Stimulated activated naive CD4-positive, alpha-beta T cell treated with Interleukin-2 at 50 U/mL for 16 hours (primary cell): ENCODE data around the gene TGFBR3.

ENCODE experiments used
- DNase-seq: peaks from one replicate; lab custom pipeline; 2025; lab: John Stamatoyannopoulos, UW

Gene TGFBR3

GRCh38 chr1:91826248-91826647 is 59.7 kb downstream of the TGFBR3 start:
- DNase-seq: no peak

GRCh38 chr1:91821126-91821868 is 64.7 kb downstream of the TGFBR3 start:
- no peak for DNase-seq

GRCh38 chr1:91819038-91819788 is 66.7 kb downstream of the TGFBR3 start:
- no peak for DNase-seq

DNA sequence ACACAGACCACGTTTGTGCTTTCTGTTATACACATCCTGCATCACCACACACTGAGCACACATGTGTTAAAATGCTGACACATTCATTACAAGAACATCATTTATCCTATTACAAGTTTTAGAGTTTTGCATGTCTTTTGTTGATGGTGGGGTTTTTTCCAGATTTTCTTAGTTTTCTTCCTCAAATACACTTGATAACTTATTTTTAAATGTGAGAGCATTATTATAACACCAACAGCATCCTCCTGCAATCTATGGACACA is 67.3 kb downstream of the TGFBR3 start:
- DNase-seq: no peak

DNA sequence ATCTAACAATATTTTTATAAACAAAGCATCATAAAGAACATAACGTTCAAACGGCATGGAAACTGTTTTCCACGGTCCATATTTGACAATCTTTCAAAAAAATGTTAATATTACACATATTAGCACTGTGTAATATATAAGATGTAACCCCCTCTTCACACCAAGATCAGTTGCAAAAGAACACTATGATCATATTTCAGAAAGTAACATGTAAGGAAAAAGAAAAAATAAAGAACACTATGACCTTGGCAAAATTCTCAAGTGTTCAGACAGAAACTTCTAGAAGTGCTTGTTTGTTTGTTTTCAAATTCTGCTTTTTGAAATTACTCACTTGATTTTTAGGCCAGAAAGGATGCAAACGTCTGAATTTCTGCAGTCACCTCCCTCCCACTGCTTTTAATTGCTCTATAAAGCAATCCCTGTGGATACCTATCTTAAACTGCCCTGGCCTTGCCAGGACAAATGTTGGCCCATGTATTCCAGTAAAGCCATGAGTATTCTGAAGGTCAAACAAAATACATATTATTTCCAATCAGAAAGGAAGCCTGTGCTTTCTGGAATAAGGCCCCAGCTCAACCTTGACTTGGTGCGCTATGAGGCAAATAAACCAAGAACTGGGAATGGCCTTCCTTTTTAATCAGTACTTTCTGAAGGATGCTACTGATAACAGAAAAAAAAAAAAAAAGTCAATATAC is 68.6 kb downstream of the TGFBR3 start:
- DNase-seq: no peak

GRCh38 chr1:91816031-91816430 is 69.9 kb downstream of the TGFBR3 start:
- DNase-seq: no peak

DNA sequence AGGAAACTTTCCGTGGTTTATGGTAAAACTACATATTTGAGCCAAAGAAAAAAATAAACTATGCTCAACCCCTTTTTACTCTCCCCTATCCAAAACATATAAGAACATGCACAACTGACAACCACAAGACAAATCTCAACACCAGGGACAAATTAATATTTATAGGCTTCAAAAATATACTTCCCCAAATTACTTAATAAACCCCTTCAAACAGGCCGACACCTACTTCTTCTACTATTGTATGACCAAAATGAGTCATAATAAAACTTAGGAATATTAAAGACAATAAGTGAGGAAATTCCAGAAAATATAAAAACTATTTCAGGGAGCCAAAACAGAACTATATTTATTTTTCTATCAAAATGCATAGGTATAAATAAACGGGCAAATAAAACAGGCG is 71.5 kb downstream of the TGFBR3 start:
- DNase-seq: no peak

- DNase-seq: no peak
These were observed 72.1 kb downstream of the TGFBR3 start for GRCh38 chr1:91813813-91814212.

GRCh38 chr1:91811363-91812025 is 74.5 kb downstream of the TGFBR3 start:
- DNase-seq: no peak

GRCh38 chr1:91809317-91809716 is 76.6 kb downstream of the TGFBR3 start:
- no peak for DNase-seq

DNA sequence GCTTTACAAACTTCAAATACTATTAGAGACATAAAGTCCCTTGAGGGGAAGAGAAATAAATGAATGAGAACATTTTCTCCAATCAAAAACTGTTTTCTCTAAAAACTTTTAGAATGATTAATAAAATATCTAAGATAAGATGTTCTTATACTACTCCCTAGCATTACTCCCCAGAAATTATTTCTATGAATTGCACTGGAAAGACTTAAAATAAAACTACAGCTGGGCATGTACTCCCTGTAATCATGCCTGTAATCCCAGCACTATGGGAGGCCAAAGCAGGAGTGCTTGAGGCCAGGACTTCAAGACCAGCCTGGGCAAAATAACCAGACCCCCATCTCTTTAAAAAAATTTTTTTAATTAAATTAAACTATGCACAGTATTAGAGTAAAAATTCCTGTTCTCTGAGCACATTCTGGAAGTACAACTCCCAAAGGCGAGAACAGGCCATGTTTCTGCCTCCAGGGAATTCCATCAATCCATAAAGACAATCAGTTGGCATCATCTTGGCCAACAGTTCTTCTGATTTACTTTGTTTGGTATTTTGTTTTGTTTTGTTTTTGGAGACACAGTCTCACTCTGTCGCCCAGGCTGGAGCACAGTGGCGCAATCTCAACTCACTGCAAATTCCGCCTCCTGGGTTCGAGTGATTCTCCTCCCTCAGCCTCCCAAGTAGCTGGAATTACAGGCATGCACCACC is 77.9 kb downstream of the TGFBR3 start:
- no peak for DNase-seq

DNA sequence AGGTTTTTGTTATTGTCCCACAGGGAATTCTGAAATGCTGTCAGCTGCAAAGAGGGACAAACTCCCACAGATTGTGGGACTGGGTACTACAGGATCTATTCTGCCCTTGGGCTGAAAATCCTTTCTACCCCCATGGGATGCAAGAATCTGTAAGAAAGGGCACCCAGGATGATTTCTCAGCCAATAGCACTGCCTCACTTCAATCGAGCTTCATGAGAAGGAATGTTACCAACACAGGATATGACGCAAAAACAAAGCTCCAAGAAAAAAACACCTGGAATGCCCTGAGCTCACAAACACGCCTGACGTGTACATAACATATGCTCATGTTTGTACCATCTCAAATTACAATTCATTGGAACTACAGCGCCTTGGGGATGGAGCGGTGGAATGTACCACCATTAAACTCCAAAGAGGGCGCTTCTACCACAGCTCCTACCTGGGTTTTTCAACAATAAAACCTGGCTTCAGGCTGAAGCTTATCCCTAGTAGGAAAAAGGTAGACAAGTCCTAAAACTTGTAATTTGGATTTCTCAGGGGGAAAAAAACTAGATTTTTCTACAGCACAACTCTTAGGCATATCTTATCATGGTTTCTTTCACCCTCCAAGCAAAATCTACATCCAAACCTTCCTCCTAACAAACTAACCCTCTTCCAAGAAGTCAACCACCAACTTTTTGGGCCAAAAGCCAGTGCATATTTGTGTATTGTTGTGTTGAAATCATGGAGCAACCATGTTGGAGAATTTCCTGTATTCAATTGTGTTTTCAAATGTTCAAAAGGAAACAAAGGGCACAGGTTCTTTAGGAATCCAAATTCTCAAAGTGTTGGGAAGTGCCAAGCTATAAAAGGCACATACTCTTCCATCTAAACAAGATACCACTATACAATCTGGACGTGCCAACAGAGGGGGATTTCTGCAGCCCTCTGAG is 78.9 kb downstream of the TGFBR3 start:
- DNase-seq: no peak

DNA sequence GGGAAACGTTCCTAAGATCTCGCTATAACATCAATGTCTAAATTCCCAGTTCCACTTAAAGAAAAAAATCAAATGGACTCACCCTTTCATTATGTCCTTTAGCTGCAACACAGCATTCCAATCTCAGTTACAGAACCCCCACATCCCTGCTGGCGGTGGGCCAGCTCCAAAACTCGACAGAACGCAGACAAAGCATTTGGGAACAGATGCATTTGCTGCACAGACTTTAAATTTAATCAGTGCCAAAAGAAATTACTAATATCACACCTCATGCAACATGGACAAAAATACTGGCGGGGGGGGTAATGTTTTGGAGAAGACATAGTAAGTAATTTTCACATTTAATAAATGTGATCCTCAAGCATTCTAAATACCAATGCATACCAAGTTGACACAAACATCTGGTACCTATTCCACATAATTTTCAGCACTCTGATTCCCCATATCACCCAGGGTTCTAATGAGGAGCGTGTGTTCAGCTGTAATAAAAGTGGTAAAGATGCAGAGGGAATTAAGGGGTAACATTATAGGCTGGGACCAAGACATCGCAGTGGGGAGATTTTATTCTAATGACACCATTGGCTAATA is 79.7 kb downstream of the TGFBR3 start:
- no peak for DNase-seq

DNA sequence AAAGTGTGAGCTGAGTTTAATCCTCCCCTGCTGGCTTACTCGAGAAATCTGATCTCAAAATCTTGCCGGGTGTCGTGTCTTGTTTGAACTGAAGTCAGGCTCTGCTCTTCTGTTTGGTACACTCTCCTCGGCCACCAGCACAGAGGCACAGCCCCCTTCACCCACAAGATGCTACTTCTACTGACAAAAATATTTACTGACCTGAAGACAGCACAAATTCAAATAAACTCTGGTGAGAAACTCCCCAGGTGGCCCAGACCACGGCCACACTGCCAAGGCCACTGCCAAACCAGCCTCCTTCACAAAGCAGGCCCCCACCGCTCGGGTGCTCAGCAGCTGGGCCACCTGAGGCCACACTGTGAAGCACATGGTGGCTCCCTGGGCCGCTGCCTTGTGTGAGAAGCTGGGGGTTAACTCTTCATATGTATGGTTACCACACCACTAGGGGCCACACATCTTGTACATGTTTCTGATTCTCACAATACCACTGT is 80.6 kb downstream of the TGFBR3 start:
- DNase-seq: no peak

- peak; percentile 74 for DNase-seq
These were observed 81.4 kb downstream of the TGFBR3 start for GRCh38 chr1:91804546-91805023.

DNA sequence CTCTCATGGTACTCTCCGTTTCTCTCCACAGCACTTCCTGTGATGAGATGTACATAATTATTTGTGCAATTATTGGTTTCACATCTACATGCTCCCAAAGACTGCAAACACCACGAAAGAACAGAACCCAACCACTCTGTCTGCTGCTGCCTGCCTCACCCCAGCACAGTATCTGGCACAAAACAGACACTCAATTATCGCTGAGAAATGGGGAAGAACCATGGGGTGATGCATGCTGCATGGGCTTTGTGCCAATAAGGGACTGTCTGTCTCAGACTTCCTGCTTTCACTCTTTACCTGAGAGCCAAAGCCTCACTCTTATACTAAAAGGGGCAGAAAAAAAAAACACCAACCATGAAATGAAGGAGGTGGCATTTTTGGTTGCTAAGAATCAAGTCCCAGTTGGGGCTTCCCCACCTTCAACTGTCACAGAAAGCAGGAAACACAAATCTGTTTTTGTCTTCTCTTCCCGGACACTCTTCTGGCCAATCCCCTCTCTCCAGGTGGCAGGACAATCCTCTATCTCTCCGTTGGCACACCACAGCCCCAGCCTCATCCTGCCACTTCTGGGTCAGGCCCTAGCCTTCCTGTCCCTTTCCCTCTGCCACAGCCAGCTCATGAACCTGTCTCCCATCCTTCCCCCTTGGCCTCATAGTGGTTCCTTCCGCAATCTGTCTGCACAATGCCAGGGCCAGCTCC is 82.0 kb downstream of the TGFBR3 start:
- DNase-seq: peak; percentile 59

DNA sequence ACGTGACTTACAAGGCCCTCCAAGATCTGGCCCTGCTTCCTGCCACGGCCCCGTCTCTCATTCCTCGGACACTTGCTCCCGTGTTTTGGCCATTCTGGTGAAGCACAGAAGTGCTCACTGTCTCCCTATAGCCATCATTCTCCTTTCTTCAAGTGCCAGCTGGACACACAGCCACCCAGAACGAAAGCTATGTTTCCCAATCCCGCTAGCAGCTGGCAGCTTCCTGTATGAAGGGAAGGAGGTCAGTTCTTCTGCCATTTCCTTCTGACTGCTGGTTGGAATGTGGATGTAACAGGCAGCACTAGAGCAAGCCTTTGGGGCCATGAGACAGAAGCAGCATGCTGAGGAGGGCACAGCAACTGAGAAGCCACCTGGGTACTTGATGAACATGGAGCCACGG is 82.8 kb downstream of the TGFBR3 start:
- no peak for DNase-seq

GRCh38 chr1:91801496-91802115 is 84.3 kb downstream of the TGFBR3 start:
- no peak for DNase-seq

- DNase-seq: no peak
These were observed 86.1 kb downstream of the TGFBR3 start for GRCh38 chr1:91799863-91800262.
